Glutamatergic neuron (in vitro differentiated cells): Measurements from ENCODE around the gene GHRH. TPM values are rescaled to one million over a fixed set of nuclear protein-coding genes. Genes with fewer than 3 reads are reported as not detected.
A peak's percentile ranks its signal among the peaks of the same experiment; 100 is the strongest.

ENCODE experiments used
- DNase-seq: peaks from one replicate; pipeline ENCODE4 v3.0.0; 2022
- H3K27ac Mint-ChIP-seq: one replicate; pipeline ENCODE4 v1.8.0; 2020; ENCODE audit warnings: mild to moderate bottlenecking, mixed read lengths, inconsistent platforms; ENCODE audit not compliant: unreplicated experiment
- H3K27me3 Mint-ChIP-seq: one replicate; pipeline ENCODE4 v1.8.0; 2020; ENCODE audit warnings: mild to moderate bottlenecking, moderate library complexity, mixed read lengths, inconsistent platforms; ENCODE audit not compliant: unreplicated experiment
- H3K36me3 Mint-ChIP-seq: one replicate; pipeline ENCODE4 v1.8.0; 2020; ENCODE audit warnings: mild to moderate bottlenecking, mixed read lengths, inconsistent platforms; ENCODE audit not compliant: unreplicated experiment
- H3K4me1 Mint-ChIP-seq: one replicate; pipeline ENCODE4 v1.8.0; 2020; ENCODE audit warnings: mild to moderate bottlenecking, low read depth, mixed read lengths, inconsistent platforms; ENCODE audit not compliant: unreplicated experiment
- H3K4me3 Mint-ChIP-seq: one replicate; pipeline ENCODE4 v1.8.0; 2020; ENCODE audit warnings: mild to moderate bottlenecking, mixed read lengths, inconsistent platforms; ENCODE audit not compliant: unreplicated experiment
- H3K9me3 Mint-ChIP-seq: one replicate; pipeline ENCODE4 v1.8.0; 2020; ENCODE audit warnings: mild to moderate bottlenecking, moderate library complexity, mixed read lengths, inconsistent platforms; ENCODE audit not compliant: unreplicated experiment
- total RNA-seq: library from RNA; stranded (reverse); fragmentation: NEBNext Ultra II Directional; extraction: Animal tissue kit (Norgen Biotek cat#: 25700); gene quantifications from one replicate; pipeline ENCODE4 v1.2.1, GENCODE V29; 2021; ENCODE audit not compliant: unreplicated experiment
- TF ChIP-seq, protein P1 (sequence below): fragments of 200-600 bp; sonication (generic); IDR thresholded peaks from one replicate; pipeline ENCODE4 v1.5.0; 2021; ENCODE audit not compliant: partially characterized antibody, unreplicated experiment

GHRH gene
- total RNA-seq, 1 donor from 2014 or later, result not detected

DNA sequence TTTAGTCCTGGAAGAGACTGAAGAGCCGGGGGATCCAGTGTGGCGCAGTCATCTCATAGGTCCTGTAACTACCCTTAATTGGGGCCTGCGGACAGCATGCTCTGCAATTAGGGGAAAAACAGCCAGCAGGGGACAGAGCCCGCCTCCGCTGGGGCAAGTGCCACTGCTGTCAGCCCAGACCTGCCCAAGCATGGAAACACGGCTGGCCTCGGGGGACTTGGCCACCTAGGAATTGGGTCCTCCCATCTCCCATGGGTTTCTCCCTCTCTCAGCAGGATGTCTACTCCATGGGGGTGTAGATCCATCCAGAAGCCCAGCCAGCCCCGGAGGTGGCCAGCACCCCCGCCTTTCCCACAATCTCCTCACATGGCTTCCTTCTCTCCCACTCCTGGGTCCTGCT lies 3.6 kb downstream of the GHRH start:
- peaks cover 18% of the 10 kb centered on the region for H3K4me1 Mint-ChIP-seq
- peaks cover 10% of the 10 kb centered on the region for H3K9me3 Mint-ChIP-seq
- H3K4me3 Mint-ChIP-seq, result no peak overlapping the region
- H3K36me3 Mint-ChIP-seq, result peaks cover 5% of the 10 kb centered on the region
- peaks cover 15% of the 10 kb centered on the region for H3K27me3 Mint-ChIP-seq
- TF ChIP-seq, protein P1, sequence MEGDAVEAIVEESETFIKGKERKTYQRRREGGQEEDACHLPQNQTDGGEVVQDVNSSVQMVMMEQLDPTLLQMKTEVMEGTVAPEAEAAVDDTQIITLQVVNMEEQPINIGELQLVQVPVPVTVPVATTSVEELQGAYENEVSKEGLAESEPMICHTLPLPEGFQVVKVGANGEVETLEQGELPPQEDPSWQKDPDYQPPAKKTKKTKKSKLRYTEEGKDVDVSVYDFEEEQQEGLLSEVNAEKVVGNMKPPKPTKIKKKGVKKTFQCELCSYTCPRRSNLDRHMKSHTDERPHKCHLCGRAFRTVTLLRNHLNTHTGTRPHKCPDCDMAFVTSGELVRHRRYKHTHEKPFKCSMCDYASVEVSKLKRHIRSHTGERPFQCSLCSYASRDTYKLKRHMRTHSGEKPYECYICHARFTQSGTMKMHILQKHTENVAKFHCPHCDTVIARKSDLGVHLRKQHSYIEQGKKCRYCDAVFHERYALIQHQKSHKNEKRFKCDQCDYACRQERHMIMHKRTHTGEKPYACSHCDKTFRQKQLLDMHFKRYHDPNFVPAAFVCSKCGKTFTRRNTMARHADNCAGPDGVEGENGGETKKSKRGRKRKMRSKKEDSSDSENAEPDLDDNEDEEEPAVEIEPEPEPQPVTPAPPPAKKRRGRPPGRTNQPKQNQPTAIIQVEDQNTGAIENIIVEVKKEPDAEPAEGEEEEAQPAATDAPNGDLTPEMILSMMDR, result no peak
- H3K27ac Mint-ChIP-seq, result peak overlapping the region; percentile 38
- DNase-seq, result no peak

DNA sequence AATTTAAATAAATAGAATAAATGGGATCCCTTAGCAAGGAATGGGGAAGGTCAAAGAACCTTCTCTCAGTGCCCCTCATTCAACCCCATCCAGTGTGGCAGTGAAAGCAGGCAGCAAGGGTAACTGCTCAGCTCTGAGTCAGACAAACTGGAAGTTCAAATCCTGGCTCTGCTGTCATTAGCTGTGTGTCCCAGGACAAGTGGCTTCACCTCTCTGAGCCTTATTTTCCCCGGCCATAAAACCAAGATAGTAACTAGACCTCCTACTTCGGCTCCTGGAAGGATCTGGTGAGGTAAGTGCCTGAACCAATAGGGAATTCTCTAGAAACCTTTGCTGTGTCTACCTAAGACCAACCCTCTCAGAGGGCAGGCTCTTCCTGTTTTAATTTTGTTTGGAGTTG lies 4.1 kb downstream of the GHRH start:
- Mint-ChIP-seq H3K27me3 (peaks cover 15% of the 10 kb centered on the region), H3K4me1 (peaks cover 18% of the 10 kb centered on the region), H3K4me3 (no peak overlapping the region), H3K27ac (peak overlapping the region; percentile 38), H3K9me3 (peaks cover 10% of the 10 kb centered on the region), H3K36me3 (peaks cover 5% of the 10 kb centered on the region)
- DNase-seq, result no peak
- TF ChIP-seq, protein P1, result no peak

DNA sequence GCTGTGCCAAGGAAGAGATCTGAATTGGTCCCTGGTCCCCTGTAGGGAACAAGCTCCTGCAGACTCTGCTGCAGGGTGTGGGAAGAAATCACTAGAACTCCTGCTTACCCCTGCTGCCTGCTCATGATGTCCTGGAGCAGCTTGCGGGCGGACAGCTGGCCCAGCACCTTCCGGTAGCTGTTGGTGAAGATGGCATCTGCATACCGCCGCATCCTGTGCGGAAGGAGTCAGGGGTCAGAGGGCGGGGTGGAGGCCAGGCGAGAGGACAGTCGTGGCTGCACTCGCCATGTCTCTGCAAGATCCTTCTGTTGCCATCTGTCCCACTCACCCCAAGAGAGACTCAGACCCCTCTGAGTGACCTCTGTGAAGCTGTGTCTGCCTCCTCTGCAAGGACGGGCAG lies 5.3 kb downstream of the GHRH start:
- Mint-ChIP-seq H3K4me1 (peaks cover 16% of the 10 kb centered on the region), H3K9me3 (peaks cover 10% of the 10 kb centered on the region), H3K27ac (peak overlapping the region; percentile 68), H3K36me3 (peaks cover 5% of the 10 kb centered on the region), H3K4me3 (no peak overlapping the region), H3K27me3 (peaks cover 17% of the 10 kb centered on the region)
- TF ChIP-seq, protein P1, result no peak
- peak; percentile 64 for DNase-seq

DNA sequence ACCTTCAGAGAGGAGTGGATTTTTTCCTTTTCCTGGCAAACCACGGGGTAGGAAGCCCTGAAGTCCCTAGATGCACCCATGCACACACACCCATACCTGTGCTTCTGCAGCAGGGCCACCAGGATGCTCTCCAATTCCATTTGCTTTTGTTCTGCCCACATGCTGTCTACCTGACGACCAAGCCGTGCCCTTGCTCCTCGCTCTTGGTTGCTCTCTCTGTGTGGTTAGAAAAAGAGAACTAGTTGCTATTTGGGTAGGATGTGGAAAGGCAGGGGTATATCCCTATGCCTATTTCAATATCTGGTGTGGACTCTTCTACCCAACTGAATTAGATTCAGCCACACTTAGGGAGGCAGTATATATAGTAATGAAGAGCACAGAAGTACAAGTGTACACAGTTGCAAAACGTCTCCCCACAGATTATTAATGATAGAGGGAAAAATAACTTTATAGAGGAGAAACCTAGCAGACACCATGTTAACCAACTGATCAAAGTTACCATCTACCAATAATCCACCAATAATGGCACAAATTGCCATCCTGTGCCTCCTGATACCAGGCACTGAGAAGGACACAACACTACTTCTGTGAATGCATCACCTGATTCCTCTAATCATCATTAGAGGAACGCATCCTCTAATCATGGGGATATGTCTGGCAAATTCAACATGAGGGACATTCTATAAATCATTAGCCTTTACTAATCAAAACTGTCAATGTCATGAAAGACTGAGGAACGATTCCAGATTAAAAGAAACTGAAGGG lies 7.3 kb downstream of the GHRH start:
- TF ChIP-seq, protein P1, result no peak
- H3K4me1 Mint-ChIP-seq, result peaks cover 11% of the 10 kb centered on the region
- peaks cover 5% of the 10 kb centered on the region for H3K36me3 Mint-ChIP-seq
- peaks cover 12% of the 10 kb centered on the region for H3K27me3 Mint-ChIP-seq
- no peak overlapping the region for H3K4me3 Mint-ChIP-seq
- H3K9me3 Mint-ChIP-seq, result peaks cover 10% of the 10 kb centered on the region
- no peak for DNase-seq
- H3K27ac Mint-ChIP-seq, result no peak overlapping the region

DNA sequence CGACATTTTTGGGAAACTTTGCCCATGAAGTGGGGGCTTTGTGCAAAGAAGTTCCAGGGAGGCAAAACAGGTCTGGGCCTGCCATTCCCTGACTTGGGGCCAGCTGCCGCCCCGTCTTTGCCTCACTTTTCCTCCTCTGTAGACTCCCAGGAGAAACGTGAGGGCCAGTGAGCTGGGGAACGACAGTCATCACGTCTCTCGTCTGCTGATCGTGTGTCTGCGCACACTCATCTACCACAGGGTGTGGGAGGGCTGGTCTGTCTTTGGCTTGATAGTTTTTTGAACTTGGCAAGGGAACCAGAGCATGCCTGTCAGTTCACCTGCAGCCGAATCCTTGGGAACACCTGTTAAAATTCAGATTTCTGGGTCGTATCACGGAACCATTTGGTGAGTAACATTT lies 8.5 kb downstream of the GHRH start:
- peaks cover 9% of the 10 kb centered on the region for H3K27me3 Mint-ChIP-seq
- TF ChIP-seq, protein P1, result no peak

More for the DNA sequence above, 8.5 kb downstream of the GHRH start:
- DNase-seq, result no peak
- Mint-ChIP-seq H3K27ac (no peak overlapping the region), H3K4me1 (peaks cover 9% of the 10 kb centered on the region), H3K9me3 (peaks cover 10% of the 10 kb centered on the region), H3K36me3 (peaks cover 5% of the 10 kb centered on the region), H3K4me3 (no peak overlapping the region)
